Measurements from ENCODE around the gene MAPKAPK3.

The MAPKAPK3 gene

GRCh38 chr3:50609763-50610085 is 7.2 kb upstream of the MAPKAPK3 start:
- TF ChIP-seq ZNF70 (CRISPR knock-in tag; IDR thresholded peaks at IDR 0.05) (no peak), PATZ1 (CRISPR knock-in tag; IDR thresholded peaks at IDR 0.05; ENCODE audit: borderline replicate concordance) (no peak), ZNF565 (CRISPR knock-in tag; conservative IDR thresholded peaks at IDR 0.05; ENCODE audit: low read depth) (no peak), CREB5 (CRISPR knock-in tag; IDR thresholded peaks at IDR 0.05; ENCODE audit: low read depth) (no peak), SNAI2 (CRISPR knock-in tag; IDR thresholded peaks at IDR 0.05) (no peak)
- ATAC-seq = no peak

GRCh38 chr3:50610181-50610971 is 6.6 kb upstream of the MAPKAPK3 start:
- TF ChIP-seq ISL1 (CRISPR knock-in tag; IDR thresholded peaks at IDR 0.05) (no peak), ZC3H10 (CRISPR knock-in tag; IDR thresholded peaks at IDR 0.05) (no peak), BACH2 (CRISPR knock-in tag; IDR thresholded peaks at IDR 0.05; ENCODE audit: borderline replicate concordance) (no peak), TOX (CRISPR knock-in tag; IDR thresholded peaks at IDR 0.05; ENCODE audit: borderline replicate concordance) (no peak), PATZ1 (CRISPR knock-in tag; IDR thresholded peaks at IDR 0.05; ENCODE audit: borderline replicate concordance) (no peak), OSR1 (CRISPR knock-in tag; IDR thresholded peaks at IDR 0.05) (no peak), ESRRG (CRISPR knock-in tag; IDR thresholded peaks at IDR 0.05) (no peak), PPARA (CRISPR knock-in tag; IDR thresholded peaks at IDR 0.05; ENCODE audit: borderline replicate concordance) (no peak), ZNF565 (CRISPR knock-in tag; conservative IDR thresholded peaks at IDR 0.05; ENCODE audit: low read depth) (no peak), ZNF70 (CRISPR knock-in tag; IDR thresholded peaks at IDR 0.05) (no peak), SNAI2 (CRISPR knock-in tag; IDR thresholded peaks at IDR 0.05) (no peak), GLIS3 (CRISPR knock-in tag; IDR thresholded peaks at IDR 0.05) (no peak), ZNF8 (CRISPR knock-in tag; IDR thresholded peaks at IDR 0.05) (no peak), CSRNP3 (CRISPR knock-in tag; IDR thresholded peaks at IDR 0.05) (no peak), TSHZ2 (CRISPR knock-in tag; IDR thresholded peaks at IDR 0.05) (no peak), ARNTL (CRISPR knock-in tag; IDR thresholded peaks at IDR 0.05; ENCODE audit: borderline replicate concordance, low read depth) (no peak), RARB (CRISPR knock-in tag; IDR thresholded peaks at IDR 0.05) (no peak), CSDC2 (CRISPR knock-in tag; IDR thresholded peaks at IDR 0.05) (no peak), POU6F1 (CRISPR knock-in tag; IDR thresholded peaks at IDR 0.05; ENCODE audit: borderline replicate concordance, low read depth) (no peak)
- no peak for ATAC-seq
